Measurements from ENCODE around the gene SRSF3.
"Not testable (repeated sequence)": the region's sequence is repeated elsewhere in the genome, so short reads cannot be mapped to it uniquely, and the experiment has no call there.

Gene SRSF3

DNA sequence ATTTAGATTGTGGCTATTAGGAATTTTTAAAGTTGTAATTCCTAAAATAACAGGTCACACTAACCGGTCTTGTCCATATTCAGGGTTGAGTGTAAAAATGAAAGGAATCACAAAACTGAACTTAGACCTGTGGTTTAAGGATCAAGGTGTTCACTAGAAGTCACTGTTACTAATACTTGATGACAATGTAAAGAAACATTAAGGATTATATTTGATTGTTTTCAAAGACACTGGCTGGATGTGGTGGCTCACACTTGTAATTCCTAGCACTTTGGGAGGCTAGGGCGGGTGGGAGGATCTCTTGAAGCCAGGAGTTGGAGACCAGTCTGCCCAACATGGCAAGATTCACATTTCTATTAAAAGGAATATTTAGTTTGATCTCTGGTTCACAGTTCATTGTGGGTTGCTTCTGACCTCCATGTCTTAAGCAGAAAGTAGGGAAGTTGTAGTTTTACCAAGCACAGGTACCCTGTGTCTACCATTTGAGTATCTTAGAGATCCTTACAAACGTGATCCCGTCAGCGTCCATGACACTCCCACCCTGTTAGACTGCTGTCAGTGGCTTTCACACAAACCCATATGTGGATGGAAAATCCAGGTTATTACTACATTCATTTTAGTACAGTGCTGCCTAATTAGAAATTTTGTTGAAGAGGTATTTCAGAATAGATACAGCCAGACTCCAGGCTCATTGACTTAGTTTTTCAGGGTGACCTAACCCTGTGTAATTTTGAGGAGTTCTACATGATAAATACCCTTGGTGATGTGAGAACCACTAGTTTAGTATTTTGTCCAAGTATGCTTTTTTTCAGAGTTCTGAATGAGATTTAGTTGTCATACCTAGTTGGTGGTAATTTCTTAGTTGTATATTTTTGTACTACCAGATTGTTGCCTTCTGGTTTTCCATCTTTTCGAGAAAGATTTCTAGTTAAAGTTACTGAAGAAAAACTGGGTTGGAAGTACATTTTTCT, 10.2 kb downstream of the SRSF3 start:
- Mint-ChIP-seq H3K4me3 (no peak overlapping the region), H3K36me3 (ENCODE audit: low read depth) (peaks cover 100% of the 10 kb centered on the region), H3K4me1 (ENCODE audit: low read depth) (peaks cover 33% of the 10 kb centered on the region), H3K27me3 (no peaks in the 10 kb centered on the region), H3K9me3 (no peaks in the 10 kb centered on the region), H3K27ac (no peak overlapping the region)
- intact Hi-C loops (cut with micrococcal nuclease): no loop called here

DNA sequence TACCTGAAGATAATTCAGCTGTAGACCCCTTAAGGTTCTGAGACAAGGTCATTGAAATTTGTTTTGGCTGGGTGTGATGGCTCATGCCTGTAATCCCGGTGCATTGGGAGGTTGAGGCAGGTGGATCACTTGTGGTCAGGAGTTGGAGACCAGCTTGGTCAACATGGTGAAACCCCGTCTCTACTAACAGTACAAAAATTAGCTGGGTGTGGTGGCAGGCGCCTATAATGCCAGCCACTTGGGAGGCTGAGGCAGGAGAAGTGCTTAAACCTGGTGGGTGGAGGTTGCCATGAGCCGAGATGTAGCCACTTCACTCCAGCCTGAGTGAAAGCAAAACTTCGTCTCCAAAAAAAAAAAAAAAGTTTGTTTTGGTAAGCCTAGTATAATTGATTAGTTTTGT, 11.0 kb downstream of the SRSF3 start:
- H3K4me1 Mint-ChIP-seq (ENCODE audit: low read depth): peaks cover 32% of the 10 kb centered on the region
- intact Hi-C loops (cut with micrococcal nuclease): no loop called here
- H3K4me3 Mint-ChIP-seq: no peak overlapping the region
- no peaks in the 10 kb centered on the region for H3K27me3 Mint-ChIP-seq
- no peaks in the 10 kb centered on the region for H3K9me3 Mint-ChIP-seq
- H3K36me3 Mint-ChIP-seq (ENCODE audit: low read depth): peaks cover 100% of the 10 kb centered on the region
- H3K27ac Mint-ChIP-seq: no peak overlapping the region

DNA sequence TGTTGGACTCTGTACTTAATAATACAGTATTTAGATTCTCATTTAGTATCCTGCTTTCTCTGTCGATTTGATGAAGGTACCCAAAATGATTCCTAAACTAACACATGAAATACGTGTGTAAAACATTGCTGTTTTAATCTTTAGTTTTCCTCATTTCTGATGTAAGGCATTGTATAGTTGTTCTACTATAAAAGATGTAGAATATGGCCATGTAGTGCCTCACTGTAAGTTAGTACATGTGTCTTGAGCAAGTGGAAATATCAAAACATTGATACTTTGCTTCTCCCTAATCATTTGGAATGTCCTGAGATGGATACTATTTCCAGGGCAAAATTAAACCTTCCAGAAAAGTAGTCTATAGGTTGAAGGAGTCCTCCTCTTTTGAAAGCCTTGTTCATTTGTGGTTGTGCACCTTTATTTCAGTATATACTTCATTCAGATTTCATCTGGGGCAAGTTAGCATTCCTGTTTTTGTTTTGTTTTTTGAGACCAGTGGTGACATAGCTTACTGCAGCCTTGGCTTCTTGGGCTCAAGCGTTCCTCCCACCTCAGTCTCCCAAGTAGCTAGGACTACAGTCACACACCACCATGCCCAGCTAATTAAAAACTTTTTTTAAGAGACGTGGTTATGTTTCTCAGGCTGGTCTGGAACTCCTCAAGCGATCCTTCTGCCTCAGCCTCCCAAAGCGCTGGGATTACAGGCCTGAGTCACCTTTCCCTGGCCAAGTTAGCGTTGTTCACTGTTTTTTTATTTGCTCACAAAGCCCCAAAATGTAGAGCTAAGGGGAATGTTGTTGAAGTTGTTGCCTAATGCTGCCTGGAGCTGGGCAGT, 11.6 kb downstream of the SRSF3 start:
- Mint-ChIP-seq H3K4me3 (no peak overlapping the region), H3K27me3 (no peaks in the 10 kb centered on the region), H3K4me1 (ENCODE audit: low read depth) (peaks cover 34% of the 10 kb centered on the region), H3K27ac (no peak overlapping the region), H3K36me3 (ENCODE audit: low read depth) (peaks cover 99% of the 10 kb centered on the region), H3K9me3 (no peaks in the 10 kb centered on the region)
- intact Hi-C loops (cut with micrococcal nuclease): no loop called here

DNA sequence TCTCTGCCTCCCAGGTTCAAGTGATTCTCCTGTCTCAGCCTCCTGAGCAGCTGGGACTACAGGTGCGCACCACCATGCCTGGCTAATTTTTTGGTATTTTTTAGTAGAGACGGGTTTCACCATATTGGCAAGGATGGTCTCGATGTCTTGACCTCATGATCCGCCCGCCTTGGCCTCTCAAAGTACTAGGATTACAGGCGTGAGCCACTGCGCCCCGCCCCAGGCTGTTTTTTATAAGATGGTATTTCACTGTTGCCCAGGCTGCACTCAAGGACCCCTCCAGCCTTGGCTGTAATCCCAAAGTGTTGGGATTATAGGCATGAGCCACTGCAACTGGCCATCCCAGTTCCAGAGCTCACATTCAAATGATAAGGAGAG, 13.1 kb downstream of the SRSF3 start:
- H3K27me3 Mint-ChIP-seq; H3K9me3 Mint-ChIP-seq; intact Hi-C loops (cut with micrococcal nuclease); H3K27ac Mint-ChIP-seq; H3K4me3 Mint-ChIP-seq: not testable (repeated sequence)
- Mint-ChIP-seq H3K4me1 (ENCODE audit: low read depth) (peaks cover 36% of the 10 kb centered on the region), H3K36me3 (ENCODE audit: low read depth) (peaks cover 99% of the 10 kb centered on the region)

DNA sequence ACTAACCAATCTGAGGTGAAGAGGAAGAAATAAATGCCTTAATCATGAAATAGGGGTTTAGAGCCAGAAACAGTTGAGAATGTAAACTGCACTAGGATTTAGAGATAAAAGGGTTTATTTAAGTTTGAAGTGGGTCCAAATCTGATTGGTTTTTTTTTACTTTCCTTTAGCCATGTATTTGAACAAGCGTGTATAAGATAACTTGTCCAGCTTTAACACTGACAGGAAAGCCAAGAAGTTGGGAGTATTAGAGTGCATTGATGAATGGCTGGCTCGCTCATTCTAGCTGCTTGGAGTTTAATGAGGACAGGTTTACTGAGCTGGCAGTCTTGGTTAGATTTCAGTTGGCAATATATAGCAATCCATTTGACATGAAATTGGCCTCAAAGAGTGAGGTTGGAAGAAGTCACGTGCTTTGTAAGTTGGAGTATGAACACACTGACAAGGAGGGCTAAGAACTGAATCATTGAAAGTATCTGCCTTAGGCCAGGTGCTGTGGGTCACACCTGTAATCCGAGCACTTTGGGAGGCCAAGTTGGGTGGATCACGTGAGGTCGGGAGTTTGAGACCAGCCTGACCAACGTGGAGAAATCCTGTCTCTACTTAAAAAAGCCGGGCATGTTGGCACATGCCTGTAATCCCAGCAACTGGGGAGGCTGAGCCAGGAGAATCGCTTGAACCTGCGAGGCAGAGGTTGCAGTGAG, 13.7 kb downstream of the SRSF3 start:
- Mint-ChIP-seq H3K4me3 (no peak overlapping the region), H3K4me1 (ENCODE audit: low read depth) (peaks cover 36% of the 10 kb centered on the region), H3K9me3 (no peaks in the 10 kb centered on the region), H3K27ac (no peak overlapping the region), H3K27me3 (no peaks in the 10 kb centered on the region), H3K36me3 (ENCODE audit: low read depth) (peaks cover 97% of the 10 kb centered on the region)
- intact Hi-C loops (cut with micrococcal nuclease): no loop called here

DNA sequence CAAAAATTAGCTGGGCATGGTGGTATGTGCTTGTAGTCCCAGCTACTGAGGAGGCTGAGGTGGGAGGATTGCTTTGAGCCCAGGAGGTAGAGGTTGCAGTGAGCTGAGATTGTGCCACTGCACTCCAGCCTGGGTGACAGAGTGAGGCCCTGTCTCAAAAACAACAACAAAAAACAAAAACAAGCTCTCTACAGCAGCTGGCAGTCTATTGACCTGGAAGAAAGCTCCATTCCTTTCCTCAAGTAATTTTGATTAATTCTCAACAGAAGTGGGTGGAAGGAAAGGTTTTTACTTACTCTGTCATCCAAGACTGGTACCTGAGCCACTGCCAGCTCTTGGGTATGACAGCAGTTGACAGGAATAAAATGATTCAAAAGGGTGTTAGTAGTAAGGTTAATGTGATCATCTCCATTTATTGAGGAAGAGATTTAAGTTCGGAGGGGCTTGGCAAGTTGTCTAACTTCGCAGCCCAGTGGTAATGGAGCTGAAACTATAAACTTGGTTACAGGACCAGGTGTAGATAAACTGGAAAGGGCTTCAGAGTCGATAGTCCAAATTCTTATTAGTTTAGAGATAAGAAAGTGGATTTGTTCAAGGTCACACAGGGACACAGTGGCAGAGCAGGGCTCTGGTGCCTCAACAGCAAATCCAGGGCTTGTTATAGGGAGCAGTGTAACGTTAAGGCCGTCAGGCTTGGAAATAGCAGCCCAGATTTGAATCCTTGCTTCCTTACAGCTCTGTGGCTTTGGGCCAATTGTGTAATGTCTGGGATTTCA, 14.8 kb downstream of the SRSF3 start:
- peaks cover 41% of the 10 kb centered on the region for H3K4me1 Mint-ChIP-seq (ENCODE audit: low read depth)
- intact Hi-C loops (cut with micrococcal nuclease): no loop called here
- H3K4me3 Mint-ChIP-seq: no peak overlapping the region

DNA sequence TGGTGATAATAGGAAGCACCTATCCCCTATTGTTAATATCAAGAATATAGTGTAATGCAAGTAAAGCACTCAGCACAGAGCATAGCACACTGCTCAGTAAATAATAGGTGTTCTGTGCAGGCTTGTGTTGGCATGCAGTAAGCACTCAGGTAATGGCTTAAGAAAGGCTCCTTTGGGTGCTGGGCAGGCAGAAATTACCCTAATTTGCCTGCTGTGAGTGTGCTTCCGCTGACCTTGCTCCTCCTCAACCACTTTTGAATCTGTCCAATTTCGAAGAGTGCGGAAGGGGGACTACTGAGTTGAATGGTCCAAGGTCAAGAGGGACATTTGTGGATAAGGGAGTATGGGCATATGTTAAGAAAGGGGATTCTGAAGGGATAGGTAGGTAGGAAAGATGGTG, 15.4 kb downstream of the SRSF3 start:
- Mint-ChIP-seq H3K36me3 (ENCODE audit: low read depth) (peaks cover 87% of the 10 kb centered on the region), H3K27ac (peak overlapping the region; percentile 15), H3K4me1 (ENCODE audit: low read depth) (peaks cover 39% of the 10 kb centered on the region), H3K9me3 (no peaks in the 10 kb centered on the region), H3K27me3 (no peaks in the 10 kb centered on the region), H3K4me3 (no peak overlapping the region)
- intact Hi-C loops (cut with micrococcal nuclease): no loop called here

More for the DNA sequence above, 14.8 kb downstream of the SRSF3 start:
- Mint-ChIP-seq H3K9me3 (no peaks in the 10 kb centered on the region), H3K36me3 (ENCODE audit: low read depth) (peaks cover 93% of the 10 kb centered on the region), H3K27ac (no peak overlapping the region), H3K27me3 (no peaks in the 10 kb centered on the region)

DNA sequence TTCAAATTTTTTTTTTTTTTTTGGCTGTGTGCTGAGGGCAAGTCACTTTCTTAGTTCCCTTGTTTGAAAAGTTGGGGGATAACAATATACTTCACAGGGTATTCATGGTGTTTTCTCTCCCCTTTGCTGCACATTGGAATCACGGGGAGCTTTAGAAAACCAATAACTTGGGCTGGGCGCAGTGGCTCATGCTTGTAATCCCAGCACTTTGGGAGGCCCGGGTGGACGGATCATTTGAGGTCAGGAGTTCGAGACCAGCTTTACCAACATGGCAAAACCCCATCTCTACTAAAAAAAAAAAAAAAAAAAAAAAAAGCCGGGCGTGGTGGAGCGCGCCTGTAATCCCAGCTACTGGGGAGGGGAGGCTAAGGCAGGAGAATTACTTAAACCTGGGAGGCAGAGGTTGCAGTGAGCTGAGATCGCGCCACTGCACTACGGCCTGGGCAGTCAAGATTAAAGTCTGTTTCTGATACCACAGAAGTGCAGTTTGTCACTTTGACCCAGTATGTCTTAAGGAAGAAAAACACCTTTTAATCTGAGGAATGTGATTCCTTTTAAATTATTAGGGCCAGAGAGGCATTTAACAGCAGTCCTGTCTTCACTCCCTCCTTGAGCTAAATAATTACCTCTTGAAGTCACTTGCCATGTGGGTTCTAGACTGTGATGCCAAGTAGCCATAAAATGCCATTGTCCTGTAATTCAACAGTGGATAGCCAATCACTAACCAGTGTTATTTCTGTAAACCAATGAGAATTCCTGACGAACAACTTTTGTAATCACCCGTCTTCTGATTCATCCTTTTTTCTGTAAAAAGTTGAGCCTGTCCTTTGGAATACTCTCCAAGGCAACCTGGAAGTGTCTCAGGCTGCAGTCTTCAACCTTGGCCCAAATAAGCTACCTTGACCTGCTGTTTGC, 16.1 kb downstream of the SRSF3 start:
- no peak overlapping the region for H3K27ac Mint-ChIP-seq
- H3K4me3 Mint-ChIP-seq: no peak overlapping the region
- no peaks in the 10 kb centered on the region for H3K27me3 Mint-ChIP-seq
- no peaks in the 10 kb centered on the region for H3K9me3 Mint-ChIP-seq
- intact Hi-C loops (cut with micrococcal nuclease): no loop called here
- peaks cover 80% of the 10 kb centered on the region for H3K36me3 Mint-ChIP-seq (ENCODE audit: low read depth)
- H3K4me1 Mint-ChIP-seq (ENCODE audit: low read depth): peaks cover 36% of the 10 kb centered on the region

DNA sequence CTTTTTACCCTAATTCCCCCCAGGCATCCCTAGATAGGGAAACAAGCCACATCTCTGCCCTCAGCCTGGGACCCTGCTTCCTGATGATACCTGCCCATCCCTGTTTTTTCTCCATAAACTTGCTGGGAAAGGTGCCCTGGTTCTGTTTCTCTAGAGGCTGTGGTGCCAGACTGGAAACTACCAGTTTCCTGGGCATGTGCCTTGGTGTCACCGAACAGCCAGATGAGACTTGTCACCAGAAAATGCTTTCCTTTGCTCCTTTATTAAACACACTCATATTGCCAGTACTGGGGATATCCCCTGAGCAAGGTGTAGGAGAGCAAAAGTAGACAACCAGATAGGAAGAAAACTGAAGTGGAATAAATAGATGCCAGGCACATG, 16.8 kb downstream of the SRSF3 start:
- Mint-ChIP-seq H3K4me1 (ENCODE audit: low read depth) (peaks cover 39% of the 10 kb centered on the region), H3K27ac (no peak overlapping the region), H3K36me3 (ENCODE audit: low read depth) (peaks cover 74% of the 10 kb centered on the region), H3K9me3 (no peaks in the 10 kb centered on the region), H3K4me3 (no peak overlapping the region), H3K27me3 (no peaks in the 10 kb centered on the region)
- intact Hi-C loops (cut with micrococcal nuclease): no loop called here

DNA sequence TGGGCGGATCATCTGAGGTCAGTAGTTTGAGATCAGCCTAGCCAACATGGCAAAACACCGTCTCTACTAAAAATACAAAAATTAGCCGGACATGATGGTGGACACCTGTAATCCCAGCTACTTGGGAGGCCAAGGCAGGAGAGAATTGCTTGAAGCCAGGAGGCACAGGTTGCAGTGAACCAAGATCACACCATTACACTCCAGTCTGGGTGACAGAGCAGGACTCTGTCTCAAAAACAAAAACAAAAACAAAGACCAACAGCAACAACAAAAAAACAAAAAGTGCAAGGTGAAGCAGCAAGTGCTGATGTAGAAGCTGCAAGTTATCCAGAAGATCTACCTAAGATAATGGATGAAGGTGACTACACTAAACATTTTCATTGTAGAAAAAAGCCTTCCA, 17.5 kb downstream of the SRSF3 start:
- H3K4me3 Mint-ChIP-seq; H3K27ac Mint-ChIP-seq; intact Hi-C loops (cut with micrococcal nuclease); H3K27me3 Mint-ChIP-seq; H3K9me3 Mint-ChIP-seq: not testable (repeated sequence)
- Mint-ChIP-seq H3K36me3 (ENCODE audit: low read depth) (peaks cover 66% of the 10 kb centered on the region), H3K4me1 (ENCODE audit: low read depth) (peaks cover 41% of the 10 kb centered on the region)

DNA sequence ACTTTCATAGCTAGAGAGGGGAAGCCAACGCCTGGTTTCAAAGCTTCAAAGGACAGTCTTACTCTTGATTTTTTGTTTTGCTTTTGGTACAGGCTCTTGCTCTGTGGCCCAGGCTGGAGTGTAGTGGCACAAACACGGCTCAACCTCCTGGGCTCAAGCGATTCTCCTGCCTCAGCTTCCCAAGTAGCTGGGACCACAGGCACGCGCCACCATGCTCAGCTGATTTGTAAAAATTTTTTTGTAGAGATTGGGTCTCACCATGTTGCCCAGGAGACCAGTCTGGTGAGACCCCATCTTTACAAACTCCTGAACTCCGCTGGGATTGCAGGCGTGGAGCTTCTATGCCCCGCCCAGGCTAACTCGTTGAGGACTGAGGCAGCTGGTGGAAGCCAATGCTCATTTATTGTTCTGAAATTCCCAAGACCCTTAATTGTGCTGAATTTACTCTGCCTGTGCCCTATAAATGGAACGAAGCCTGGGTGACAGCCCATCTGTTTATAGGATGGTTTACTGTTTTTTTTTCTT, 18.0 kb downstream of the SRSF3 start:
- intact Hi-C loops (cut with micrococcal nuclease): no loop called here
- Mint-ChIP-seq H3K27ac (no peak overlapping the region), H3K9me3 (no peaks in the 10 kb centered on the region), H3K4me1 (ENCODE audit: low read depth) (peaks cover 46% of the 10 kb centered on the region), H3K36me3 (ENCODE audit: low read depth) (peaks cover 62% of the 10 kb centered on the region), H3K27me3 (no peaks in the 10 kb centered on the region), H3K4me3 (no peak overlapping the region)

DNA sequence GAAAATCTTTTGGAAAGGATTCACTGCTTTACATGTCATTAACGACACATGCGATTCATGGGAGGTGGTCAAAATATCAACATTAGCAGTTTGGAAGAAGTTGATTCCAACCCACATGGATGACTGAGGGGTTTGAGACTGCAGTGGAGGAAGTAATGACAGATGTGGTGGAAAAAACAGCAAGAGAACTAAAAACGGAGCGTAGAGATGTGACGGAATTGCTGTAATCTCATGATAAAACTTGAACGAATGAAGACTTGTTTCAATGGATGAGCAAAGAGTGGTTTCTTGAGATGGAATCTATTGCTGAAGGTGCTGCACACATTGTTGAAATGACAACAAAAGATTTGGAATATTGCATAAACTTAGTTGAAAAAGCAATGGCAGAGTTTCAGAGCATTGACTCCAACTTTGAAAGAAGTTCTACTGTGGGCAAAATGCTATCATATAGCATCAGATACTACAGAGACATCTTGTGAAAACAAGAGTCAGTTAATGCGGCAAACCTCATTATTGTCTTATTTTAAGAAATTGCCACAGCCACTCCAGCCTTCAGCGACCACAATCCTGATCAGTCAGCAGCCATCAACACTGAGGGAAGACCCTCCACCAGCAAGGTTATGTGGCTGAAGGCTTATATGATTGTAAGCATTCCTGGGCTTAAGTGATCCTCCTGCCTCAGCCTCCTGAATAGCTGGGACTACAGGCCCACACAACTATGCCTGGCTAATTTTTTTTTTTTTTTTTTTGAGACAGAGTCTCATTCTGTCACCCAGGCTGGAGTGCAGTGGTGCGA, 19.2 kb downstream of the SRSF3 start:
- H3K4me3 Mint-ChIP-seq: no peak overlapping the region
- H3K27ac Mint-ChIP-seq: no peak overlapping the region
- intact Hi-C loops (cut with micrococcal nuclease): no loop called here
- H3K9me3 Mint-ChIP-seq: no peaks in the 10 kb centered on the region
- peaks cover 41% of the 10 kb centered on the region for H3K4me1 Mint-ChIP-seq (ENCODE audit: low read depth)
- peaks cover 49% of the 10 kb centered on the region for H3K36me3 Mint-ChIP-seq (ENCODE audit: low read depth)
- H3K27me3 Mint-ChIP-seq: no peaks in the 10 kb centered on the region
